Measurements from ENCODE around the gene HLA-DQB1.
"Not testable (repeated sequence)": the region's sequence is repeated elsewhere in the genome, so short reads cannot be mapped to it uniquely, and the experiment has no call there.

HLA-DQB1 gene

GRCh38 chr6:32692019-32692418 is 25.6 kb upstream of the HLA-DQB1 start:
- DNase-seq (ENCODE audit: low spot score) = no peak
- in situ Hi-C loops (cut with MboI; ENCODE audit: low pct_unique_long_range_greater_than_20kb, low sequenced_read_pairs, unreplicated experiment) = no loop called here
- TF ChIP-seq CTCF (IDR thresholded peaks at IDR 0.05; ENCODE audit: extremely low read depth, insufficient read depth, missing control alignments) = peak; percentile 53

- in situ Hi-C loops (cut with MboI; ENCODE audit: low pct_unique_long_range_greater_than_20kb, low sequenced_read_pairs, unreplicated experiment) = no loop called here
- TF ChIP-seq CTCF (IDR thresholded peaks at IDR 0.05; ENCODE audit: extremely low read depth, insufficient read depth, missing control alignments) = no peak
- peak; percentile 37 for DNase-seq (ENCODE audit: low spot score)
These were observed 23.4 kb upstream of the HLA-DQB1 start for GRCh38 chr6:32689531-32690501.

GRCh38 chr6:32685603-32686002 is 19.1 kb upstream of the HLA-DQB1 start:
- no peak for TF ChIP-seq CTCF (IDR thresholded peaks at IDR 0.05; ENCODE audit: extremely low read depth, insufficient read depth, missing control alignments)
- in situ Hi-C loops (cut with MboI; ENCODE audit: low pct_unique_long_range_greater_than_20kb, low sequenced_read_pairs, unreplicated experiment) = no loop called here
- peak; percentile 38 for DNase-seq (ENCODE audit: low spot score)

GRCh38 chr6:32684246-32684645 is 17.8 kb upstream of the HLA-DQB1 start:
- DNase-seq (ENCODE audit: low spot score) = no peak
- no peak for TF ChIP-seq CTCF (IDR thresholded peaks at IDR 0.05; ENCODE audit: extremely low read depth, insufficient read depth, missing control alignments)
- in situ Hi-C loops (cut with MboI; ENCODE audit: low pct_unique_long_range_greater_than_20kb, low sequenced_read_pairs, unreplicated experiment) = no loop called here

GRCh38 chr6:32680055-32680454 is 13.6 kb upstream of the HLA-DQB1 start:
- DNase-seq (ENCODE audit: low spot score) = no peak
- in situ Hi-C loops (cut with MboI; ENCODE audit: low pct_unique_long_range_greater_than_20kb, low sequenced_read_pairs, unreplicated experiment) = no loop called here
- no peak for TF ChIP-seq CTCF (IDR thresholded peaks at IDR 0.05; ENCODE audit: extremely low read depth, insufficient read depth, missing control alignments)

- in situ Hi-C loops (cut with MboI; ENCODE audit: low pct_unique_long_range_greater_than_20kb, low sequenced_read_pairs, unreplicated experiment) = no loop called here
- DNase-seq (ENCODE audit: low spot score) = no peak
- TF ChIP-seq CTCF (IDR thresholded peaks at IDR 0.05; ENCODE audit: extremely low read depth, insufficient read depth, missing control alignments) = no peak
These were observed 13.0 kb upstream of the HLA-DQB1 start for GRCh38 chr6:32679492-32679891.

- DNase-seq (ENCODE audit: low spot score); in situ Hi-C loops (cut with MboI; ENCODE audit: low pct_unique_long_range_greater_than_20kb, low sequenced_read_pairs, unreplicated experiment): not testable (repeated sequence)
These were observed 7.7 kb upstream of the HLA-DQB1 start for GRCh38 chr6:32674123-32674522.

GRCh38 chr6:32671908-32672307 is 5.5 kb upstream of the HLA-DQB1 start:
- DNase-seq (ENCODE audit: low spot score); in situ Hi-C loops (cut with MboI; ENCODE audit: low pct_unique_long_range_greater_than_20kb, low sequenced_read_pairs, unreplicated experiment): not testable (repeated sequence)
